ENCODE measurements around the gene CHKA. TPM values are rescaled to one million over a fixed set of nuclear protein-coding genes. Genes with fewer than 3 reads are reported as not detected.

The CHKA gene
- total RNA-seq = 5.9 and 8.3 TPM in 2 replicates

DNA sequence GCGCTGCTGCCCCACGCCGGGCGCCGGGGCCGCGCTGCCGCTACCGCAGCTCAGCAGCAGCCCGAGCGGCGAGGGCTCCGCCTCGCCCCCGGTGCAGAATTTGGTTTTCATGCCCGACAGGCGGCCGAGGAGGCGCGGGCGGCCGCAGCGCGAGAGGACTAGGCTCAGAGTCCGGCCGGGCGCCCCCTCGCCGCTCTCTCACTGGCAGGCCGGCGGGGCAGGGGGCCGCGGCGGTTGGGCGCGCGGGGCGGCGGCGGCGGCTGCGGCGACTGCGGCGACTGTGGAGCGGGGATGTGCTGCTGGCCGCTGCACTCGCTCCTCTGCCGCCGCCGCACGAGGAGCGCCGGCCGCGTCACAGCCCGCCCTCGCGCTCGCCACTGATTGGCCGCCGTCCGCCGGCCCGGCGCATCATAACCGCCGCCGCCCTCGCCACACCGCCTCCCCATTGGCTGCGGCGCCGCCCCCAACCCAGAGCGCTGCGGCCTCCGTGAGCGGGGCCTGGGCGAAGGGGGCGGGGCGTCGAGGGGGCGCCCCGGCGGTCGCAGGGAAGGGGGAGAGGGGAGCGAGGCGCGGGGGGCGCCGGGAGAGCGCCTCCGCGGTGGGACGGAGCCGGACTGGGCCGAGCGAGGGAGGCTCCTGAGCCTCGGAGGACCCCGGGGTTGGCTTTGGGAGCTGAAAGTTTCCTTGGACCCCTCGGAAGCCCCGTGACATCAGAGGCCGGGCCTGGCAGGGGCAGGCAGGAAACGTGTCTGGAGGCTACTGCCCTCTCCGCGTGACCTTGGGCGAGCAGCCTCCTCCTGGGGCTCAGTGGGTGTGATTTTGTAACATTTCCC lies at the start of gene CHKA:
TSS of gene CHKA (minus strand) at position 322 of the 833 bp plus-strand sequence. CDS start at position 111, 211 bp downstream.

DNA sequence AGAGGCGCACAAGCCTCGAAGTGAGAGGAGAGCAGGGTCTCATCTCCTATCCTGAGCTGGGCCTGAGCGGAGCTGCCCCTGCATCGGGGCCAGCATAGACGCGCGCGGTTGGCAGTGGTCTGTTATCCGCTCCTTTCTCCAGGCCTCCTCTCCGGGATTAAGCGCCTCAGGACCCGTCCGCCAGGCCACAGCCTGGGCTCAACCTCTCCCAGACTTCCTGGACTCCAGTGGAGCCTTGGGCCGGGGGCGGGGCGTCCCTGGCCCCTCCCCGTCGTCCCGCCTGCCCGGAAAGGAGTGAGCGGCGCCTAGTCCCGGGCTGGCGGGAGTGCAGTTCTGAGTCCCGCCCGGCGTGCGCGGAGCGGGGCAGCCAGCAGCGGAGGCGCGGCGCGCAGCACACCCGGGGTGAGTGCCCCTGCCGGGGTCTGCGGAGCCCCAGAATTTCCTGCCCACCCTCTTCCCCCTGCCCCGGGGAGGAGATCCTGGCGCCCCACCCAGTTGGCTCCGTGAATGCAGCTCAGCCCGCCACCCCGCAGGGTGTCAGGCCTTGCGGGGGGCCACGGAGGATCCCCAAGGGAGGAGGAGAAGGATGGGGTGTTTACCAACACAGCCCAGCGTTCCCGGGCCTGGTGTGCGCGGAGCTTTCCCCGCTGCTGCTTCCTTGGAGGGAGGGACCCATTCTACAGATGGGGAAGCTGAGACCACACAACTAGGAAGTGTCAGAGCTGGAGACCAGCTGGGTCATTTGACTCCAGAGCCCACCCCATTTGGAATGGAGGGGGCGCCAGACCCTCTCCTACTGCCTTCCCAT lies 82.3 kb downstream of the CHKA start, which contains the start of gene TCIRG1:
TSS of gene TCIRG1 (plus strand) at position 308 of the 808 bp plus-strand sequence. CDS start 2,247 bp downstream, outside the sequence.

DNA sequence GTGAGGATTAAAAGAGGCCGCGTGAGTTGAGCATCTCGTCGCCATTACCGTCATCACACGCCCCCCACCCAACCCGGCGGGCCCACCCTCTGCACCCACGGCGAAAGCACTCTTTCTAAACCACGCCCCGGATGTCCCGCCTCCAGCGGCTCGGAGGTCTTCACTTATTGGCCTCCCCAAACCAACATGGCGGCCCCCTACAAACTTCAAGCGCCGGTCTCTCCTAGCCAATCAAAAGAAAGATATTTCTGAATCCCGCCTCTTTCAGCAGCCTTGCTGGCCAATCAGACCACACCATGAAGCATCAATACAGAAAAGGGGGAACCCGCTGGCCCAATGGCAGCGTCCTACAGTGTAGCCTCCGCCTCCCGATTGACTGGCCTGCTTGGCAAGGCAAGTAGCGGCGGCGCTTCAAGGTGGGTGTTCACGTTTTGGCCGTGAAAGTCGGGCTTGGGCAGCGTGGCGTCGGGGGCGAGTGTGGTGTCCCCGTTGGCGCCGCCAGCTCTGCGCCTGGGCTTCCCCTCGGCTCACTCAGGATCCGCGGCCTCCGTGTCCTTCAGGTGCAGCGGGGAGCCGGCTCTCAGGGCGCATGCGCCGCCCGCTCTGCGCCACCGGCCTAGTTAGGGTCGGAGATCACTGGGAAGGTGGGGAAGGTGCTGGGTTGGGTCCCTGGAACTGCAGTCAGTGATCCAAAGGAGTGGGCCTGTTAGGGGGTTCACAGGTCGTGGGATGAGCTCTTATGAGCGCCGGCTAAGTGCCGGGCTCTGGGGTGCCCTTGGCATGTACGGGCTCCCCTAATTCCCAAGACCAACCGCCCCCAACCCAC lies 90.7 kb downstream of the CHKA start, which contains the start of gene NDUFS8:
TSS of gene NDUFS8 (plus strand) at position 364 of the 826 bp plus-strand sequence. CDS start 1,471 bp downstream, outside the sequence.

DNA sequence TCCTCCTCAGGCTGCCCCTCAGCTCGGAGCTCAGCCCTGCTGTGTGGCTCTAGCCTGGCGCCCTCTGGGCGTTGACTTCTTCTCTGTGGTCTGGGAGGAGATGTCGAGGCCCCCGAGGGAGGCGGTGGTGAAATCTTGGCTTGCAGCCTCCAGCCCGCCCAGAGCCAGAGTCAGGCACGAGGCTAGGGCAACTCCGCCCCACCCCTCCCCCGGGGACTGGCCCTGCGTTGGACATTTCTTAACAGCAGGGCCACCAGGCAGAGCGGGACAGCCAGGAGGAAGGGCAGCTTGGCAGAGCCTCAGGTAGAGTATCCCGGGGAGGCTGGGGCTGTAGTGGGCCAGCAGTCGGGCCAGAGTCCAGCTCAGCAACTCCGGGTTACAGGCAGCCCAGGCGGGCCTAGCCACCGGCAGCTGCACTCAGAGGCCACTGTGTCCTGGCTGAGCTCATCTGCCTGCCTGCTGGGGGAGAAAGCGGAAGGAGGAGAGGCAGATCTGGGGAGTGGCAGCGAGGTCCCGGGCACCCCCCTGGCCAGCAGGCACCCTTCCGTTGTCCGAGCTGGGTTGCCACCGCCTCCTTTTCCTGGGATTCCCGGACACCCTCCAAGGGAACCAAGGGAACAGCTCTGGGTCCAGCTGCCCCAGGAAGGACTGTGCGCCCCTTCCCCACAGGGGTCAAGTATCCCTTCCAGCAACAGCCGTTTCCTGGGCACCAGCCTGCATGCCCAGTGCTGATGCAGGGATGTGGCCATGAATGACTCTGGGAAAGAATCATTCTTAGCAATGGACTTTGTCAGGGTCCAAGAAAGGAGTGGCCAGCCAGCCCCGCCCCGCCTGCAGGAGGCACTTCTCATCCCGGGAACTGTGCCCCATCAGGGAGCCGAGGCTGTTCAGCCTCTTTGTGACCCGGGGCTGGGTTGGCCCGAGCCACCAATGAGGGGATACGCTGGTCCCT lies 110.8 kb downstream of the CHKA start, which contains the start of gene ALDH3B1:
TSS of gene ALDH3B1 (plus strand) at position 238 of the 952 bp plus-strand sequence. CDS start 4,971 bp downstream, outside the sequence.

DNA sequence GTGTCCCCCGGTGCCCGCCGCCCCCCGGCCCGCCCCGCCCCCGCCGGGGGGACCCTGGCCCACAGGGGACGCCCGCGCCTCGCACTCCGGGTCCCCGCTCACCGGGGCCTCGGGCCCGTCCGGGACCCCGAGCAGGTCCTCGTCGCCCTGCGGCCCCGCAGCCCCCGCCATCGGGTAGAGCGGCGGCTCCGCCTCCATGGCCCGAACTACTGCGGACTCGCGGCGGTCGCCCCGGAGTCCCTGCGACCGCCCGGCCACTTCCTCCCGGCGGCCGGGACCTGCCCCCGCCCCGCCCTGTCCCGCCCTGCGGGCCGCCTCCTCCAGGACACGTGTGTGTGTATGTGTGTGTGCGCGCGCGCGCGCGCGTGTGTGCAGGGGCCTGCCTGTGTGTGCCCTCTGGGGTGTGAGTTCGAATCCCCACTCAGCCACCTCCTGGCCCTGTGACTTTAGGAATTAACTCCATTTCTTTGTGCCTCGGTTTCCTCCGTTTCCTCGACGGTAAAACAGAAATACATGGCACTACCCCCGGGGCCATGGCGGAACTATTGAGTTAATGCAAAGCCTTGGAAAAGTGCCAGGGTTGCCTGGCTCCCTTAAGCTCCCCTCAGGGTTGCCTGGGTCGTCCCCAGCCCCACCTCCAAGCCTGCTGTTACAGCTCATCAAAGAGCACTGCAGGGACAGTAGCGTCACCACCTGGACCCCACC lies 117.2 kb downstream of the CHKA start, which contains the start of gene UNC93B1:
TSS of gene UNC93B1 (minus strand) at position 252 of the 705 bp plus-strand sequence. CDS start at position 198, 54 bp downstream.

Other genes starting within 250 kb of the CHKA start
- 26.9 and 31.6 TPM in 2 replicates for gene UNC93B1, start 117.3 kb downstream of the CHKA start, total RNA-seq
- gene ALDH3B1, start 111.1 kb downstream of the CHKA start, total RNA-seq = 18.2 and 25.0 TPM in 2 replicates
- gene NDUFS8, start 90.7 kb downstream of the CHKA start, total RNA-seq = 86.2 and 115 TPM in 2 replicates
- gene TCIRG1, start 82.4 kb downstream of the CHKA start, total RNA-seq = 44.5 and 45.6 TPM in 2 replicates
- 16.3 and 22.2 TPM in 2 replicates for gene KMT5B, start 91.9 kb upstream of the CHKA start, total RNA-seq
- gene C11orf24, start 150.6 kb upstream of the CHKA start, total RNA-seq = 56.3 and 58.3 TPM in 2 replicates
- 28.8 and 34.9 TPM in 2 replicates for gene LRP5, start 191.2 kb upstream of the CHKA start, total RNA-seq

Measured in cardiac ventricle fibroblast (primary cell).